ENCODE measurements around the gene FLNB. TPM values are rescaled to one million over a fixed set of nuclear protein-coding genes. Genes with fewer than 3 reads are reported as not detected.
A peak's percentile ranks its signal among the peaks of the same experiment; 100 is the strongest.

Gene FLNB
- total RNA-seq, 2 experiments from 2014 or later, result 26.3 to 28.4 TPM

- ChIA-PET POLR2A (no interaction called here), CTCF (no interaction called here)
- no peaks in the 10 kb centered on the region for H3K9me3 Mint-ChIP-seq
- H3K4me1 Mint-ChIP-seq (ENCODE audit: low read depth), result peaks cover 34% of the 10 kb centered on the region
- TF ChIP-seq, protein P1, sequence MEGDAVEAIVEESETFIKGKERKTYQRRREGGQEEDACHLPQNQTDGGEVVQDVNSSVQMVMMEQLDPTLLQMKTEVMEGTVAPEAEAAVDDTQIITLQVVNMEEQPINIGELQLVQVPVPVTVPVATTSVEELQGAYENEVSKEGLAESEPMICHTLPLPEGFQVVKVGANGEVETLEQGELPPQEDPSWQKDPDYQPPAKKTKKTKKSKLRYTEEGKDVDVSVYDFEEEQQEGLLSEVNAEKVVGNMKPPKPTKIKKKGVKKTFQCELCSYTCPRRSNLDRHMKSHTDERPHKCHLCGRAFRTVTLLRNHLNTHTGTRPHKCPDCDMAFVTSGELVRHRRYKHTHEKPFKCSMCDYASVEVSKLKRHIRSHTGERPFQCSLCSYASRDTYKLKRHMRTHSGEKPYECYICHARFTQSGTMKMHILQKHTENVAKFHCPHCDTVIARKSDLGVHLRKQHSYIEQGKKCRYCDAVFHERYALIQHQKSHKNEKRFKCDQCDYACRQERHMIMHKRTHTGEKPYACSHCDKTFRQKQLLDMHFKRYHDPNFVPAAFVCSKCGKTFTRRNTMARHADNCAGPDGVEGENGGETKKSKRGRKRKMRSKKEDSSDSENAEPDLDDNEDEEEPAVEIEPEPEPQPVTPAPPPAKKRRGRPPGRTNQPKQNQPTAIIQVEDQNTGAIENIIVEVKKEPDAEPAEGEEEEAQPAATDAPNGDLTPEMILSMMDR (IDR thresholded peaks at IDR 0.05), result no peak
- intact Hi-C loops (cut with micrococcal nuclease), result loop anchor here (10.0 kb wide), 1 partner anchor 91 kb away; no protein-coding TSS in a partner anchor
- peaks cover 33% of the 10 kb centered on the region for H3K36me3 Mint-ChIP-seq (ENCODE audit: low read depth)
- H3K4me3 Mint-ChIP-seq, result no peak overlapping the region
- no peak overlapping the region for H3K27ac Mint-ChIP-seq
- ATAC-seq (no peak), DNase-seq (no peak)
- H3K27me3 Mint-ChIP-seq, result no peaks in the 10 kb centered on the region
These were observed 97.8 kb downstream of the FLNB start for GRCh38 chr3:58106061-58106460.

- Mint-ChIP-seq H3K4me1 (ENCODE audit: low read depth) (peaks cover 37% of the 10 kb centered on the region), H3K27me3 (no peaks in the 10 kb centered on the region), H3K4me3 (no peak overlapping the region), H3K27ac (no peak overlapping the region), H3K9me3 (no peaks in the 10 kb centered on the region), H3K36me3 (ENCODE audit: low read depth) (peaks cover 31% of the 10 kb centered on the region)
- ChIA-PET CTCF (no interaction called here), POLR2A (interaction anchor here (1.1 kb wide), 1 partner anchor 10 kb away, joined by 3 read pairs; no protein-coding TSS in a partner anchor)
- intact Hi-C loops (cut with micrococcal nuclease), result loop anchor here (10.0 kb wide), 1 partner anchor 92 kb away; no protein-coding TSS in a partner anchor
- no peak for DNase-seq
- no peak for ATAC-seq
- TF ChIP-seq, protein P1 (IDR thresholded peaks at IDR 0.05), result no peak
These were observed 98.4 kb downstream of the FLNB start for GRCh38 chr3:58106640-58107039.

DNA sequence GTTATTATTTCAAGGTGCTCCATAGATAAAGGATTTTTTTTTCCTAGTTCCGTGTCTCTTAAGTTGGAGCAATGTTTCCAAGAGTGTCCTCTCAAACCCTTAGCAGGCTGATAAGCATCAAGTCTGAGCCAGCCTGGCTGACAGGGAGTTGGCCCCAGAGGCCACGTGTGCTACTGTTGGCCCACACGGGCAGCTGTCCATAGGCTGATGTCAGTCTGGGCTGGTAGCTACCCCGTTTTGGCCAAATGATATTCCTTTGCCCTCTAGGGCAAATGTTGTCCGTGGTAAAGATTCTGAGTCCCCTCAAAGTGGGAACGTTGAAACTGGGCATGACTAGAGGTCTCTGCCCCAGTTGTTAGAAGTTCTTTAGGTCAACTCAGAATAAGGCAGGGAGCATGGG is 99.4 kb downstream of the FLNB start:
- TF ChIP-seq, protein P1 (IDR thresholded peaks at IDR 0.05), result no peak
- H3K4me1 Mint-ChIP-seq (ENCODE audit: low read depth), result peaks cover 35% of the 10 kb centered on the region
- intact Hi-C loops (cut with micrococcal nuclease), result loop anchor here (10.0 kb wide), 1 partner anchor 93 kb away; no protein-coding TSS in a partner anchor
- ChIA-PET POLR2A (interaction anchor here (1.1 kb wide), 1 partner anchor 9 kb away, joined by 3 read pairs; no protein-coding TSS in a partner anchor), CTCF (no interaction called here)
- peaks cover 30% of the 10 kb centered on the region for H3K36me3 Mint-ChIP-seq (ENCODE audit: low read depth)
- H3K9me3 Mint-ChIP-seq, result no peaks in the 10 kb centered on the region
- DNase-seq (no peak), ATAC-seq (no peak)
- H3K4me3 Mint-ChIP-seq, result no peak overlapping the region
- H3K27me3 Mint-ChIP-seq, result no peaks in the 10 kb centered on the region
- no peak overlapping the region for H3K27ac Mint-ChIP-seq

DNA sequence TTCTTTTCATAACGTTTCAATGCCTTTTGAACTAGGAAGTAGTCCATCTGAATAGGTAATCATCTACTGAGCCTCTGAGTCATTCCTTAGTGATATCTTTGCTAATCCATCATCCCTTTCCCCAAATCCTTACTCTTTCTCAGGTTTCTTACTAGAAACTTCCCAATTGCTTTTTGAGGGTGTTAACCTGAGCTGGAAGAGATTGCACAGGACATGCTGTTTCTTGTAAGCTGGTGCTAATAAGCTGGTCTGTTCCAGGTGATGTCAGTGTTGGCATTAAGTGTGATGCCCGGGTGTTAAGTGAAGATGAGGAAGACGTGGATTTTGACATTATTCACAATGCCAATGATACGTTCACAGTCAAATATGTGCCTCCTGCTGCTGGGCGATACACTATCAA is 101.5 kb downstream of the FLNB start:
- ChIA-PET POLR2A (no interaction called here), CTCF (interaction anchor here (1.1 kb wide), 1 partner anchor 68 kb away, joined by 3 read pairs; no protein-coding TSS in a partner anchor)
- intact Hi-C loops (cut with micrococcal nuclease), result loop anchor here (10.0 kb wide), 1 partner anchor 95 kb away; no protein-coding TSS in a partner anchor
- DNase-seq, result no peak
- Mint-ChIP-seq H3K4me1 (ENCODE audit: low read depth) (peaks cover 15% of the 10 kb centered on the region), H3K4me3 (no peak overlapping the region), H3K27me3 (no peaks in the 10 kb centered on the region), H3K36me3 (ENCODE audit: low read depth) (peaks cover 28% of the 10 kb centered on the region), H3K27ac (no peak overlapping the region), H3K9me3 (no peaks in the 10 kb centered on the region)
- TF ChIP-seq, protein P1 (IDR thresholded peaks at IDR 0.05), result no peak
- no peak for ATAC-seq

- no peaks in the 10 kb centered on the region for H3K27me3 Mint-ChIP-seq
- TF ChIP-seq, protein P1 (IDR thresholded peaks at IDR 0.05), result no peak
- peaks cover 32% of the 10 kb centered on the region for H3K4me1 Mint-ChIP-seq (ENCODE audit: low read depth)
- POLR2A ChIA-PET, result no interaction called here
- intact Hi-C loops (cut with micrococcal nuclease), result no loop called here
- no peaks in the 10 kb centered on the region for H3K9me3 Mint-ChIP-seq
- peak overlapping the region; percentile 46 for H3K27ac Mint-ChIP-seq
- CTCF ChIA-PET, result no interaction called here
- DNase-seq (peak; percentile 39), ATAC-seq (peak; percentile 45)
- H3K36me3 Mint-ChIP-seq (ENCODE audit: low read depth), result peaks cover 29% of the 10 kb centered on the region
- H3K4me3 Mint-ChIP-seq, result no peak overlapping the region
These were observed 103.4 kb downstream of the FLNB start for GRCh38 chr3:58111513-58112184.
